ENCODE measurements around the gene PTPRM.

The PTPRM gene

DNA sequence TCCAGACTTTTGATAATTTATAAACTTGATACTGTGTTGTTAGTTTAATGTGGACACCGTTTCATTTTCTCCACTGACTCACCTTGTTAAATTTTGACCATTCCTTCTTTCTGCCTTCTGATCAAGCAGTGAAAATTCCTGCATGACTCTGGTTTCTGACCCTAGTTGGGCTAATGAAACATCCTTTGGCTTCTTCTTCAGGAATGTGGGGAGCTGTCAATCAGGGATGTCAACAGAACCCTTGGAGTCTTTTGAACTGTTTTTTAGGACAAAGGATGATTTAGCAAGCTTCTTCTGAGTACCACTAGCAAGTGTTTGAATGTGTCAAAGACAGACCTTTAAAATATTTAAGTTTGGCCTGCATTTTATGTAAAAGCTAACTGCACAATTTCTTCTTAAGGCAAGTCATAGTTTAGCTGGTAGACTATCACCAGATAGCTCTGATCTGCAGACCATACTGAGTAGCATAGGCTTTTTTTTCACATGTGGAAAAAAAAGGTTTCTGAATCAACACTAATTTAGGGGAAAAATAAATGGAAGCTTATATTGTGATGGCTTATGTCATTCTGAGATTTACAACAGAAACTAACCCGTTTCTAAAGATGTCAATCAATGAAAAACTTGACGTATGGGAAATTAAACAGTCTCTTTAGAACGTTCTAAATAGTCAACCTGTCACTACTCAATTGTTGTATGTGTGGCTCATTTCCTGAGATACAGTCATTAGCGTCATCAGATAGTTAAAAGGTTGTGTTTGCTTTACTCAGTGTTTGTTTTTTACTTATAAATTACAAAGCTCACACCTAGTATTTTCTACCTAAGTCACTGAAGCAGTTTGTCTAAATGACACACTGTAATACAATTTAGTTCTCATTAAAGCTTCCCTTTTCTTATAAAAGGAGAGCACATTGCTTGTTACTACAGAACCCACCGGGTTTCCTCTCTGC is 311.4 kb downstream of the PTPRM start:
- no peak for DNase-seq (ENCODE audit: insufficient read length)
- no peak for FAIRE-seq
- no peak for TF ChIP-seq TAF1 (IDR thresholded peaks at IDR 0.05; ENCODE audit: borderline replicate concordance, low read depth, low read length)
- no peak for TF ChIP-seq POLR2AphosphoS5 (IDR thresholded peaks at IDR 0.05; ENCODE audit: low read depth, low read length)
- no peak for TF ChIP-seq POLR2A (IDR thresholded peaks at IDR 0.05; ENCODE audit: low read depth, low read length)

DNA sequence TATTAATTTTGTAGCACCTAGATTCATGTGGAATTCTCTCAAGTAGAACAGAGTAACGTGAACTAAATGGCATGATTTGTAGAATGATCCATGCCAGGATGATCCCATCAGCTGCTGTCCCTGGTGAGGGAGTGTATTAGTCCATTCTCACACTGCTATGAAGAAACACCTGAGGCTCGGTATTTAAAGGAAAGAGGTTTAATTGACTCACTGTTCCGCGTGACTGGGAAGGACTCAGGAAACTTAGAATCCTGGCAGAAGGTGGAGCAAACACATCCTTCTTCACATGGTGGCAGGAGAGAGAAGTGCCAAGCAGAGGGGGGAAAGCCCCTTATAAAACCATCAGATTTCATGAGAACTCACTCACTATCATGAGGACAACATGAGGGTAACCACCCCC is 312.6 kb downstream of the PTPRM start:
- TF ChIP-seq POLR2A (IDR thresholded peaks at IDR 0.05; ENCODE audit: low read depth, low read length) (no peak), POLR2AphosphoS5 (IDR thresholded peaks at IDR 0.05; ENCODE audit: low read depth, low read length) (no peak)
- FAIRE-seq: no peak
- DNase-seq (ENCODE audit: insufficient read length): no peak

DNA sequence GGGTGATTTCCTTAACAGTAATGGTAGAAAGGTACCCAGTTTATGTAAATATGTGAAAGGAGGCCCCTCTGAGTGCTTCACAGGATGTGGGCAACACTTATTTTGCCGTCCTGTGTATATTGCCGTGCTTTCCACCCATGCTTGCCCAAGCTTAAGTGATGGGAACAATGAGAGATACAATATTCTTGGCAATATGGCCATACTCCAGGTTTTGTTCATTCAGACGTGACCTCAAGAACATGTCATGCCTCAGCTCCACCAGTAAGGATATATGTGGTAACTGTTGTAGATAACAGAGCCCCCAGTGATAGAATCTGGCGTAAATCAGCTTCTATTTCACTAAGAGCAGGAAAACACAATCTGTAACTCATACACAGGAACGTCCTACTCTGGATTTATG is 318.7 kb downstream of the PTPRM start:
- no peak for FAIRE-seq

DNA sequence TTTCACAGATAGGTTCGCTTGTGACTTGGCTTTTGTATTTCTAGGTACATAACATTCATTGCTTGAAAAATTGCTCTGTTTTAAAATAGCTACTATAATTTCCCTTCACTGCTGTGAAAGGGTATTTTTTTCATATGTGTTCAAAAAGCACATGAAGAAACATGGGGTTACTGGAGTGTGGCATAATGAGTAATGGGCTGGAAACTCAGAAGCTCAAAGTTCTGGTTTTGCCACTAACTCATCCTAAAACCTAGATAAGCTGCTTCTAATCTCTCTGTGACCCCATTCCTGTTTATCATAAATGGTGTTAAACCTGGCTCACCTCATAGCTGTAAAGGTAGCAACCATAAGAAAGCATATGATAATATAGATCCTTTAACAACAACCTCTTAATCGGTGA is 319.3 kb downstream of the PTPRM start:
- DNase-seq (ENCODE audit: insufficient read length): no peak
- FAIRE-seq: no peak
- no peak for TF ChIP-seq POLR2AphosphoS5 (IDR thresholded peaks at IDR 0.05; ENCODE audit: low read depth, low read length)
- no peak for TF ChIP-seq POLR2A (IDR thresholded peaks at IDR 0.05; ENCODE audit: low read depth, low read length)
- no peak for TF ChIP-seq TAF1 (IDR thresholded peaks at IDR 0.05; ENCODE audit: borderline replicate concordance, low read depth, low read length)

More for the DNA sequence above, 318.7 kb downstream of the PTPRM start:
- TF ChIP-seq POLR2AphosphoS5 (IDR thresholded peaks at IDR 0.05; ENCODE audit: low read depth, low read length) (no peak), POLR2A (IDR thresholded peaks at IDR 0.05; ENCODE audit: low read depth, low read length) (no peak), TAF1 (IDR thresholded peaks at IDR 0.05; ENCODE audit: borderline replicate concordance, low read depth, low read length) (no peak)
- DNase-seq (ENCODE audit: insufficient read length): no peak

DNA sequence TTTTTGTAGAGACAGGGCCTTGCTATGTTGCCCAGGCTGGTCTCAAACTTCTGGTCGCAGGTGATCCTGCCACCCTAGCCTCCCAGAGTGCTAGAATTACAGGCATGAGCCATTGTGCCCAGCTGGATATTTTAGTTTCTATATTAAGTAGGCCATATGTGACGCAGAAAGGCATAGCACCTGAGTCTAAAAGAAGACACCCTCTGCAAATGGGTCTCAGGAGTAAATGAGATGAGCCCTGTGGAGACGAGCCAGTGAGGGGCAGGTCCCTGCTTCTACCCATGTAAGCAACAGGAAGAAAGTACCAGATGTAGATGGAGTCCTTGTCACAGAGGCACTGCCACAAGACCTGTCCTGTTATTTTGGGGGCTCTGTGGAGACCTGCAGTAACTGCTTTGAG is 322.4 kb downstream of the PTPRM start:
- FAIRE-seq: no peak
- no peak for DNase-seq (ENCODE audit: insufficient read length)
- TF ChIP-seq POLR2AphosphoS5 (IDR thresholded peaks at IDR 0.05; ENCODE audit: low read depth, low read length) (no peak), POLR2A (IDR thresholded peaks at IDR 0.05; ENCODE audit: low read depth, low read length) (no peak), TAF1 (IDR thresholded peaks at IDR 0.05; ENCODE audit: borderline replicate concordance, low read depth, low read length) (no peak)

DNA sequence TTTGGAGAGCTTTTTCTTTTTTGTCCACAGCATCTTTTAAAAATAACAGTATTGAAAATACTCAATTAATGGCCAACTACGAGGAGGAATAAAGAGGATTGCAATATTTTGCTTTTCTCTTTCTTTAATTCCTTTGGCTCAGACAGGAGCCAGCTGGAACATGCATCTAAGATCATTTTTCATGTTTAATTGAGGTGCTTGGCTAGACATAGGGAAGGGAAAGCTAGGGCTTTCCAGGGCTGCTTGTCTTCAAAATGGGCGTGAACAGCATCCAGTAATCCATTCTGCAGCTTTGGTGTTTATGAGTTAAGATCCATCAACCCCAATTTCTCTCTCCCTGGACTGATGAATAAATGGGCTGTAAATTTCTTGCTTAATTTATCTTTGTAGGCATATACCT is 323.0 kb downstream of the PTPRM start:
- TF ChIP-seq TAF1 (IDR thresholded peaks at IDR 0.05; ENCODE audit: borderline replicate concordance, low read depth, low read length): no peak
- no peak for TF ChIP-seq POLR2A (IDR thresholded peaks at IDR 0.05; ENCODE audit: low read depth, low read length)
- TF ChIP-seq POLR2AphosphoS5 (IDR thresholded peaks at IDR 0.05; ENCODE audit: low read depth, low read length): no peak
- DNase-seq (ENCODE audit: insufficient read length) (no peak), FAIRE-seq (no peak)

DNA sequence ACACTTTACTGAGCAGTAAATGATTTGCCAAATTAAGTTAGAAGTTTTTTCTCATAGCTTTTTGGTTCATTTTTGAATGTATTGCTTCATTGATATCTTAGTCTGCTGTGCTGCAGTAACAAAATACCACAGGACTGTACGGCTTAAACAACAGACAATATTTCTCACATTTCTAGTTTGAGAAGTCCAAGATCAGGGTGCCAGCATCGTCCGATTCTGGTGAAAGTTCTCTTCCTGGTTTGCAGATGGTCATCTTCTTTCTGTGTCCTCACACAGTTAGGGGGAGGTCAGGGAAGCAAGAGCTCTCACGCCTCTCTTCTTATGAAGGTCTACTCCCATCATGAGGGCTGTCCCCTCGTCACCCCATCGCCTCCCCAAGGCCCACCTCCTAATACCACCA is 325.4 kb downstream of the PTPRM start:
- no peak for TF ChIP-seq POLR2A (IDR thresholded peaks at IDR 0.05; ENCODE audit: low read depth, low read length)
- DNase-seq (ENCODE audit: insufficient read length) (no peak), FAIRE-seq (no peak)

DNA sequence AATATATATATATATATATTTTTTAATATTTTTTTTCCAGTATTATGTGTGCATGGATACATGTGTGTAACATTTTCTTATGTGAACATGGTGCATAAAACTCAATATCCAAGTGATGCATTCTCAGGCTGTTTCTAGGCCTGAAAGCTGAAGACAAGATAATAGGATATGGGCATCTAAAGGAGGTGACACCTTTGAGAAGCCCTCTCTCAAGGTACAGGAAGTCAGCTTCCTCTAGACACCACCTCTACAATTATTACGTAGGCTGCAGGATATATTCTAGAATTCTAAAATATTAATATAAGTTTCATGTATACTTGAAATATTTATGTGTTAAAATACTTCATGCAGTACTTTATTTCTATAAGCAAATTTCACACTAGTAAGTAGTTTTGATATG is 327.5 kb downstream of the PTPRM start:
- TF ChIP-seq POLR2AphosphoS5 (IDR thresholded peaks at IDR 0.05; ENCODE audit: low read depth, low read length) (no peak), POLR2A (IDR thresholded peaks at IDR 0.05; ENCODE audit: low read depth, low read length) (no peak), TAF1 (IDR thresholded peaks at IDR 0.05; ENCODE audit: borderline replicate concordance, low read depth, low read length) (no peak)
- FAIRE-seq (no peak), DNase-seq (ENCODE audit: insufficient read length) (no peak)

DNA sequence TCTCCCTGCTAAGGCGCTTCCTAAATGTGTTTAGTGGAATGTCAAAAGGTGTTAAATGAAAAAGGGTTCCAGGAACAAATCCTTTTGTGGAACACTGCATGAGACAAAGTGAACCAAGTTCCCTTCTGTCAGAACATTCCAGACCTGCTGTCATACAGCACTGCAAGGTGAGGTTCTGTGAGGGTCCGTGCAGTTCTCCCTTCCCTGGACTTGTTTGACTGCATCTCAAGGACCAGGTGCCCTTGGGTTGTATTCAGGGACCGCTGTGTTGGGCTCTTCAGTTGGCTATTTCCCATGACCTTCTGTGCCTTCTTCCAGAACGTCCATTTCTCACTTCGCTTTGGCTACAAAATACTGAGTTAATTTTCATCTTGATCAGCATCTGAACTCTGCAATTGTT is 328.2 kb downstream of the PTPRM start:
- FAIRE-seq (no peak), DNase-seq (ENCODE audit: insufficient read length) (no peak)
- no peak for TF ChIP-seq TAF1 (IDR thresholded peaks at IDR 0.05; ENCODE audit: borderline replicate concordance, low read depth, low read length)
- no peak for TF ChIP-seq POLR2A (IDR thresholded peaks at IDR 0.05; ENCODE audit: low read depth, low read length)
- TF ChIP-seq POLR2AphosphoS5 (IDR thresholded peaks at IDR 0.05; ENCODE audit: low read depth, low read length): no peak

DNA sequence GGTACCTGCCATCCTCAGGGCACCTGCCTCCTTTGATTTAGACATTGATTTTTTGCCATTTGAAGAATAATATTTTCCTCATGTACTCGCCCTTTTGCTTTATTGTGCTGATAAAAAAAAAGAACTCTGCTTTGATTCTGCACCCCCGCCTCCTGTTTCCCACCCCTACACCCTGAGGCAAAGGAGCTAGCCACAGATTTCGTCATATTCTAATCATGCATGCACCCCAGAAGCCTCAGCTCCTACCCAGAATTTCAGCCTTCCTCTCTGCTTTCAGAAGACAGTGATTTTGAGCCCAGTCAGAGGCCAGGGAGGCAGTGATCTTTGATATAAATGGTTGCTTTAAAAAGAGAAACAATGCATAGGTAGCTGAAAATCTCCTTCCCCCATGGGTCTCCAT is 329.0 kb downstream of the PTPRM start:
- TF ChIP-seq POLR2AphosphoS5 (IDR thresholded peaks at IDR 0.05; ENCODE audit: low read depth, low read length) (no peak), POLR2A (IDR thresholded peaks at IDR 0.05; ENCODE audit: low read depth, low read length) (no peak), TAF1 (IDR thresholded peaks at IDR 0.05; ENCODE audit: borderline replicate concordance, low read depth, low read length) (no peak)
- no peak for DNase-seq (ENCODE audit: insufficient read length)
- FAIRE-seq: no peak

DNA sequence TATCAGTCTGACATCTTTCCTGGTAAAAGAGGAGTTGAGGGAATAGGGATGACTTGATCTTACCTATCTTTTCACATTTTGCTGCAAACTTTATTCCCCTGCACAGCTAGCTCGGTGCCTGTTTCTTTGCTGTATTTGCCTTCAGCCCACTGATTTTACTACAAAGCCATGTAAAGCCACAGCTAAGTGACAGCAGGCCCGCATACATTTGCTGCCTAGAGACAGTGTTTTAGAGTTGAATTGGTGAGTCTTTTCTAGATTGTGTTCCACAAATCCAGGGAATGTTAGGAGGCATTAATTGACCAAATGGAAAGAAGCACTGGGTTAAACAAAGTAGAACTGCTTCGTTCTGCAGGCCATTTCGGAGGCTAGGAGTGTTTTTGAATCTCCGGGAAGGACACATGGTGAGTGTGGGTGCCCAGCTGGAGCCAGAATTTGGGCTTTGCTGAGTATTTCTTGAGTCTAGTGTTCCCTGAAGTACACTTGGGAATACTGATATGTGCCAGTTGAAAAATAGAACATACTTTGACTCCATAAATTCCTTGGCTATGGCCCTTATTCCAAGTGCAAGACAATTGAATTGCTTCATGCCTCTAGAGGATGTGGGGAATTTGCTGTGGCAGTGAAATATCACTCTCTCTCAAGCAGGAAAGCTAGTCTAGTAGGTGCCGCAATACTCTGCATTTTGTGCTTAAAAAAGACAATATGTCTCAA is 329.8 kb downstream of the PTPRM start:
- TF ChIP-seq POLR2AphosphoS5 (IDR thresholded peaks at IDR 0.05; ENCODE audit: low read depth, low read length) (no peak), TAF1 (IDR thresholded peaks at IDR 0.05; ENCODE audit: borderline replicate concordance, low read depth, low read length) (no peak), POLR2A (IDR thresholded peaks at IDR 0.05; ENCODE audit: low read depth, low read length) (no peak)
- FAIRE-seq (no peak), DNase-seq (ENCODE audit: insufficient read length) (no peak)

DNA sequence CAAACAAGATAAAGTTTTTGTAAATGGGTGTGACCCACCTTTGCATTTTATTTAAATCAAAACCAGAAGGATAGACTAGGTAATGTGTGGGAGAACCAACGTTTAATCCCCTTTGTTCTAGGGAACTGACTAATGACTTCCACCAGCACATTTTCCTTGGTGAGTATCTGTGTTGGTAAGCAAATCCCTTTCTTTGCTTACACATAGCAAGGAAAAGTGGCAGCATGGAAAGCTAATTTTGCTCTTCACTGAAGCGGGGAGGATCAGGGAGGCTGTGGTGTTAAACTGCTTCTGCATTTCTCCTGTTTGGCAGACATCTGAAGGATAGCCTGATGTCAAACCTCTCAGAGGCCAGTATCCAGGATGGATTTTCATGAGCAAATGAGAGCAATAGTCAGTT is 331.1 kb downstream of the PTPRM start:
- FAIRE-seq (no peak), DNase-seq (ENCODE audit: insufficient read length) (no peak)
- TF ChIP-seq POLR2A (IDR thresholded peaks at IDR 0.05; ENCODE audit: low read depth, low read length) (no peak), TAF1 (IDR thresholded peaks at IDR 0.05; ENCODE audit: borderline replicate concordance, low read depth, low read length) (no peak), POLR2AphosphoS5 (IDR thresholded peaks at IDR 0.05; ENCODE audit: low read depth, low read length) (no peak)

Measured in GM12892 (cell line).